Ascending aorta (tissue), 2 donors: ENCODE measurements around the gene ANKRD11. TPM values are rescaled to one million over a fixed set of nuclear protein-coding genes. Genes with fewer than 3 reads are reported as not detected.

Source experiments
- DNase-seq, 2 donors: peaks; one replicate each; pipeline ENCODE4 v3.0.0-alpha.2; 2019; ENCODE audit warnings: low spot score in 2 of 2
- H3K27ac ChIP-seq, 2 donors: fragments of 200-600 bp; sonication (generic); one replicate each; pipeline ENCODE4 v1.5.1; 2016 to 2017; ENCODE audit warnings: mild to moderate bottlenecking in 1 of 2
- H3K27me3 ChIP-seq: fragments of 200-600 bp; sonication (generic); one replicate; pipeline ENCODE4 v1.5.1; 2017
- H3K36me3 ChIP-seq, 2 donors: fragments of 200-600 bp; sonication (generic); one replicate each; pipeline ENCODE4 v1.5.1; 2016
- H3K4me1 ChIP-seq, 2 donors: fragments of 200-600 bp; sonication (generic); one replicate each; pipeline ENCODE4 v1.5.1; 2016 to 2017; ENCODE audit warnings: mild to moderate bottlenecking in 1 of 2
- H3K4me3 ChIP-seq, 2 donors: fragments of 200-600 bp; sonication (generic); one replicate each; pipeline ENCODE4 v1.5.1; 2016 to 2017; ENCODE audit warnings: mild to moderate bottlenecking in 1 of 2
- H3K9me3 ChIP-seq, 2 donors: fragments of 200-600 bp; sonication (generic); one replicate each; pipeline ENCODE4 v1.5.1; 2016
- intact Hi-C: fragments of 100-400 bp; cut with DNase I; formaldehyde crosslinking; loops from one replicate; pipeline ENCODE4 v1.15.1; 2023
- total RNA-seq: library from RNA; depleted of rRNA; stranded (reverse); fragments of >200 nt; gene quantifications from one replicate; pipeline ENCODE4 v1.1.0, GENCODE V29; 2016
- TF ChIP-seq, protein P1 (sequence below), 3 experiments: fragments of 200-600 bp in 2 of 3; fragments of 450-650 bp in 1 of 3; sonication (generic) in 2 of 3; IDR thresholded peaks; one replicate each; pipeline ENCODE4 v1.5.1; 2016 to 2019; ENCODE audit warnings: antibody characterized with exemption in 3 of 3, mild to moderate bottlenecking in 1 of 3, moderate library complexity in 1 of 3

ANKRD11 gene
- total RNA-seq: 124 TPM

DNA sequence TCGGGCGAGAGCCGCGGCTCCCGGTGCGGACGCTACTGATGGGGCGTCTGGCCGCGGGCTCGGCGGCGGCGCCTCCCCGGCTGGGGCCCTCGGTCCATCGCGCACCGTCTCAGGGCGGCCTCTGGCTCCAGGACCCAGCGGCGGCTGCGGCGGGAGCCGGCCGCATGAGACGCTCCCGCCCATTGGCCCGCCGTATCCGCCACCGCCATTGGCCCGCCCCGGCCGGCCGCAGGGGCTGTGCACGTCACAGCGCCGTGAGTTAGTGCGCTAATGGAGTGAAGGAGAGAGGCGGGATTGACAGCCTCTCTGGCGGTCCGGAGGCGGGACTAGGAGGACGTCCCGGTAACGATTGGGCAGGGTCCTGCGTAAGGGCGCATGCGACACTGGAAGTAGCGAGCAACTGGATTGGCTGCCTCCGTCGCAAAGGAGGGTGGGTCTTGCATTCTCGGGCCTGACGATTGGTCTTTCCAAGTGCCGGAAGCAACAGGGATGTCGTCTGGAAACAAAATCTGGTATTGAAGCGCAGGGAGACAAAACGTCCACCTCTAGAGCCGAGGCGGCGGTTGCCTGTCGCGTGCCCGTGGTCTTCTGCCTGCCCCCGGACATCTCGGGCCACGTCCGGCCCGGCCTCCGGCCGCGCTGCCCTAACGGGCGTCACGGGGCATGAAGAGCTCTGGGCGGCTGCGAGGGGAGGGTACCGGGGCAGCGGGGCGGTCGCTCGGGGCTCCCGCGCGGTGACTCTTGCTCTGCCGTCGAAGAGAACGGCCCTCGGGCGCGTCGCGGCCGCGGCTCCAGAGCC is at the start of gene ANKRD11:
ANKRD11 (minus strand) TSS at position 123 of the 799 bp plus-strand sequence. CDS start 173,542 bp downstream, outside the sequence.
- H3K4me3 ChIP-seq: peak within 1 kb of the TSS; percentile 95
- TF ChIP-seq, protein P1, sequence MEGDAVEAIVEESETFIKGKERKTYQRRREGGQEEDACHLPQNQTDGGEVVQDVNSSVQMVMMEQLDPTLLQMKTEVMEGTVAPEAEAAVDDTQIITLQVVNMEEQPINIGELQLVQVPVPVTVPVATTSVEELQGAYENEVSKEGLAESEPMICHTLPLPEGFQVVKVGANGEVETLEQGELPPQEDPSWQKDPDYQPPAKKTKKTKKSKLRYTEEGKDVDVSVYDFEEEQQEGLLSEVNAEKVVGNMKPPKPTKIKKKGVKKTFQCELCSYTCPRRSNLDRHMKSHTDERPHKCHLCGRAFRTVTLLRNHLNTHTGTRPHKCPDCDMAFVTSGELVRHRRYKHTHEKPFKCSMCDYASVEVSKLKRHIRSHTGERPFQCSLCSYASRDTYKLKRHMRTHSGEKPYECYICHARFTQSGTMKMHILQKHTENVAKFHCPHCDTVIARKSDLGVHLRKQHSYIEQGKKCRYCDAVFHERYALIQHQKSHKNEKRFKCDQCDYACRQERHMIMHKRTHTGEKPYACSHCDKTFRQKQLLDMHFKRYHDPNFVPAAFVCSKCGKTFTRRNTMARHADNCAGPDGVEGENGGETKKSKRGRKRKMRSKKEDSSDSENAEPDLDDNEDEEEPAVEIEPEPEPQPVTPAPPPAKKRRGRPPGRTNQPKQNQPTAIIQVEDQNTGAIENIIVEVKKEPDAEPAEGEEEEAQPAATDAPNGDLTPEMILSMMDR (IDR thresholded peaks at IDR 0.05): no peak
- intact Hi-C loops: loop anchor here (1.0 to 5.0 kb wide), 8 partner anchors 18 to 634 kb away; partner anchors contain the start of genes GALNS, RPL13, SPG7 and TCF25
- no peaks in the 10 kb centered on the region for H3K36me3 ChIP-seq
- peak within 1 kb of the TSS; percentile 99 for H3K27ac ChIP-seq
- H3K4me1 ChIP-seq: peaks cover 9 to 36% of the 10 kb centered on the region in 2 donors
- H3K9me3 ChIP-seq: no peaks in the 10 kb centered on the region
- peak; percentile 98 to 100 for DNase-seq
- no peaks in the 10 kb centered on the region for H3K27me3 ChIP-seq

DNA sequence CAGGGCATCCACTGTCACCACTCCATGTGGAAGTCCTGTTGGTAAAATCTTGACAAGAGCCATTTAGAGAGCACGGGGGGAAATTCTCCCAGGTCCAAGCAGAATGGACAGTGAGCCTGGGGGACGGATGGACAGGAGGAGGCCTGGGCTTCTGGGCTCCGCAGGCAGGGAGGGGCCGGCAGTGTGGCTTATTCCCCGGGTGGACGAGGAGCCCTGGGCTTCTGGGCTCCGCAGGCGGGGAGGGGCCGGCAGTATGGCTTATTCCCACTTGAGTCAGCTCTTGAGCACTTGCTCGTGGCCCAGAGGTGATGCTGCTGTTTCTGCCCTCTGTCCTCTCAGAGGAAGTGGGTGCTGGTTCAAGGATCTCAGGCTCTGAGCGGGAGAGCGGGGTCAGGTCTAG is 47.9 kb upstream of the ANKRD11 start:
- Histone ChIP-seq H3K36me3 (peaks cover 52 to 70% of the 10 kb centered on the region in 2 donors), H3K4me1 (no peaks in the 10 kb centered on the region), H3K27ac (no peak overlapping the region), H3K9me3 (no peaks in the 10 kb centered on the region), H3K4me3 (no peak overlapping the region), H3K27me3 (no peaks in the 10 kb centered on the region)
- intact Hi-C loops: no loop called here
- TF ChIP-seq, protein P1 (IDR thresholded peaks at IDR 0.05): no peak
- DNase-seq: no peak

DNA sequence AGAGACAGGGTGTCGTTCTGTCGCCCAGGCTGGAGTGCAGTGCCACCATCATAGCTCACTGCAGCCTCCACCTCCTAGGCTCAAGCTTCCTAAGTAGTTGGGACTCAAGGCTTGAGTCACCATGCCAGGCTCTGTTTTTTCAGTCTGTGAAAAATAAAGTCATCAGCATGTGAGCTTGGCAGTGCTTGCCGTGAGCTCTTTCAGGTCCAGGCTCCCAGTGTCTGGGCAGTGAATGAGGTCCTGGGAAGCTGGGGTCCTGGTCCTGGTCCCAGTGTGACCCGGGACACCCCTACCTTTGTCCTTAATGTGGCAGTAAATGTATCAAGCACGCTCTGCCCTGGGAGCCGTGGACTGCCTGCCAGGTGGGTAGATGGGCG is 47.2 kb upstream of the ANKRD11 start:
- TF ChIP-seq, protein P1 (IDR thresholded peaks at IDR 0.05): no peak
- DNase-seq: no peak
- Histone ChIP-seq H3K27ac (no peak overlapping the region), H3K9me3 (no peaks in the 10 kb centered on the region), H3K4me3 (no peak overlapping the region), H3K4me1 (no peaks in the 10 kb centered on the region), H3K27me3 (no peaks in the 10 kb centered on the region), H3K36me3 (peaks cover 59 to 77% of the 10 kb centered on the region in 2 donors)
- intact Hi-C loops: no loop called here

GRCh38 chr16:89536886-89537548 is 46.7 kb upstream of the ANKRD11 start:
- intact Hi-C loops: no loop called here
- Histone ChIP-seq H3K27me3 (no peaks in the 10 kb centered on the region), H3K9me3 (no peaks in the 10 kb centered on the region), H3K4me3 (no peak overlapping the region), H3K27ac (no peak overlapping the region), H3K36me3 (peaks cover 64 to 81% of the 10 kb centered on the region in 2 donors), H3K4me1 (no peaks in the 10 kb centered on the region)
- no peak for DNase-seq
- TF ChIP-seq, protein P1 (IDR thresholded peaks at IDR 0.05): no peak

DNA sequence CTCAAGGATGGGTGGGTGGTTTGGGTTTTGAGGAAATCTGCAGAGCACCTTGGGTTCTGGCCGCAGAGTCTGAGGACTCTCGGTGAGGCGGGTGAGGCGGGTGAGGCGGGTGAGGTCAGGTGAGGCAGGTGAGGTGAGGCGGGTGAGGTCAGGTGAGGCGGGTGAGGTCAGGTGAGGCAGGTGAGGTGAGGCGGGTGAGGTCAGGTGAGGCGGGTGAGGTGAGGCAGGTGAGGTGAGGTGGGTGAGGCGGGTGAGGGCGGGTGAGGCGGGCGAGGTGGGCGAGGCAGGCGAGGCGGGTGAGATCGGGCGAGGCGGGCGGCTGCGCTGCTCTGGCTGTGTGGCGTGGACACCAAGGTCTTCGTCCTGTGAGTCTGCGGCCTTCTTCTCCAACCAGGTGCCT is 46.0 kb upstream of the ANKRD11 start:
- Histone ChIP-seq H3K9me3 (no peaks in the 10 kb centered on the region), H3K4me1 (no peaks in the 10 kb centered on the region), H3K27me3 (no peaks in the 10 kb centered on the region), H3K36me3 (peaks cover 67 to 81% of the 10 kb centered on the region in 2 donors), H3K4me3 (no peak overlapping the region), H3K27ac (no peak overlapping the region)
- TF ChIP-seq, protein P1 (IDR thresholded peaks at IDR 0.05): no peak
- no peak for DNase-seq
- intact Hi-C loops: no loop called here
